ENCODE measurements around the gene ZNF384.

GRCh38 chr12:6699989-6700645 is 10.9 kb upstream of the ZNF384 start:
- no peak for TF ChIP-seq GATA2 (IDR thresholded peaks at IDR 0.05; ENCODE audit: low read depth, low read length)
- TF ChIP-seq GATA3 (IDR thresholded peaks at IDR 0.05; ENCODE audit: low read depth, low read length), result no peak

Measured in SH-SY5Y (cell line).